ENCODE data around the gene EEFSEC.

Gene EEFSEC

DNA sequence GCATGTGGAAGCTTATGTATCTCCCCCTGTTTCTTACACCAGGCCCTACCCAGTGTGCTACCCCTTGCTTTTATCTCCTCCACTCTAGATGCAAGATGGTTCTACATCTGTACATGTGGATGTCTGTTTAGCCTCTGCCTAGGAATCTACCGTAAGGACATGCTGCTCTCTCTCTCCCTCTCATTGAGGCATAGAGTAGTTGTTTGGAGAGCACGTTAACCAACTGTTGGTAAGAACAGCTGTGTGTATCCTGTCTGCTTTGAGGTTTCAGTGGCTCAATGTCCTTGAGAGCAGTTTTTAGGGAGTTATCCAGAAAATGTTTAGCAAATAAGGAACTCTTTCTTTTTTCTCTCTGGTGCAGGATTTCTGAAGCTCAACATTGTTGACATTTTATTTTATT is 160.7 kb downstream of the EEFSEC start:
- Mint-ChIP-seq H3K27me3 (ENCODE audit: low read depth) (peaks cover 3% of the 10 kb centered on the region), H3K4me3 (no peak overlapping the region), H3K9me3 (no peaks in the 10 kb centered on the region), H3K27ac (peak overlapping the region in 2 of 3 experiments; percentile 22 to 35), H3K36me3 (ENCODE audit: low read depth) (no peaks in the 10 kb centered on the region), H3K4me1 (peaks cover 48% of the 10 kb centered on the region)
- TF ChIP-seq, protein P1, sequence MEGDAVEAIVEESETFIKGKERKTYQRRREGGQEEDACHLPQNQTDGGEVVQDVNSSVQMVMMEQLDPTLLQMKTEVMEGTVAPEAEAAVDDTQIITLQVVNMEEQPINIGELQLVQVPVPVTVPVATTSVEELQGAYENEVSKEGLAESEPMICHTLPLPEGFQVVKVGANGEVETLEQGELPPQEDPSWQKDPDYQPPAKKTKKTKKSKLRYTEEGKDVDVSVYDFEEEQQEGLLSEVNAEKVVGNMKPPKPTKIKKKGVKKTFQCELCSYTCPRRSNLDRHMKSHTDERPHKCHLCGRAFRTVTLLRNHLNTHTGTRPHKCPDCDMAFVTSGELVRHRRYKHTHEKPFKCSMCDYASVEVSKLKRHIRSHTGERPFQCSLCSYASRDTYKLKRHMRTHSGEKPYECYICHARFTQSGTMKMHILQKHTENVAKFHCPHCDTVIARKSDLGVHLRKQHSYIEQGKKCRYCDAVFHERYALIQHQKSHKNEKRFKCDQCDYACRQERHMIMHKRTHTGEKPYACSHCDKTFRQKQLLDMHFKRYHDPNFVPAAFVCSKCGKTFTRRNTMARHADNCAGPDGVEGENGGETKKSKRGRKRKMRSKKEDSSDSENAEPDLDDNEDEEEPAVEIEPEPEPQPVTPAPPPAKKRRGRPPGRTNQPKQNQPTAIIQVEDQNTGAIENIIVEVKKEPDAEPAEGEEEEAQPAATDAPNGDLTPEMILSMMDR (IDR thresholded peaks at IDR 0.05; ENCODE audit: unreplicated experiment in 3 of 3), result no peak

DNA sequence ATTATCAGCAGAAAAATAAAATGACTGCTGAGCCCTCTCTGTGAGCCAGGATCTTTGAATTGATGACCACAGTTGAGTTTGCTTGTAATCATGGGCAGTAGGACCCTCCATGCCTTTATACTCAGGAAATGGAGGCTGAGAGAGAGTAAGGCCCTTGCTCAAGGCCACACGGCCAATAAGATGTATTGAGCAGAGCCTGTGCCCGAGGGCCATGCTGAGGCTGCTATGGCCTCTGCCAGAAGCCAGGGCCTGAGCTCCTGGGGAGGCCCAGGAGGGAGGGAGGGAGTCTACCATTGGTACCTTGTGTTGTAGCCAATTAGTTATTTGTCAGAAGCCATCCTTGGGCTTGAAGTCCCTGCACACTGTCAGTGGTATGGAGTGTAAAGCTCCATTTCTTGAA is 162.0 kb downstream of the EEFSEC start:
- no peaks in the 10 kb centered on the region for H3K9me3 Mint-ChIP-seq
- peak overlapping the region in 2 of 3 experiments; percentile 23 to 85 for H3K27ac Mint-ChIP-seq
- H3K36me3 Mint-ChIP-seq (ENCODE audit: low read depth), result no peaks in the 10 kb centered on the region
- no peak overlapping the region for H3K4me3 Mint-ChIP-seq
- H3K27me3 Mint-ChIP-seq (ENCODE audit: low read depth), result peaks cover 3% of the 10 kb centered on the region
- H3K4me1 Mint-ChIP-seq, result peaks cover 43% of the 10 kb centered on the region
- TF ChIP-seq, protein P1 (IDR thresholded peaks at IDR 0.05; ENCODE audit: unreplicated experiment in 3 of 3), result no peak

DNA sequence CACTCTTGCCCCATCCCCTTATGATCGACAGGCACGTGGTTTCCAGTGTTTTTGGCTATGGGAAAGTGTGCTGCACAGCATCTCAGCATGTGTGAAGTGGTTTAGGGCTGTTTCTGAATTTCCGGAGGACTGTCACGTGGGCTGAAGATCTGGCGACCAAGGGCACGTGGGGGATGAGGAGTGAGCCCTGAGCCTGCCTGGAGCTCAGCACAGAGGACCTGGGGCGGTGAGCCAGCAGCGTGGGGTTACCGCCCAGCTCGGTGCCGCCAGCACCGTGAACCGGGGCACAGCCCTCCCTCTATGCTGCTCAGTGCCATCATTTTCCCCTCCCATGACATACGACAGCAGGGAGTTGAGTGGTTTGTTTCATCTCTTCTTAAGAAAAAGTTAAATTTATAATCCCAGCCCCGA is 163.2 kb downstream of the EEFSEC start:
- H3K4me3 Mint-ChIP-seq, result no peak overlapping the region
- H3K4me1 Mint-ChIP-seq, result peaks cover 50% of the 10 kb centered on the region
- H3K9me3 Mint-ChIP-seq, result no peaks in the 10 kb centered on the region
- no peaks in the 10 kb centered on the region for H3K36me3 Mint-ChIP-seq (ENCODE audit: low read depth)
- TF ChIP-seq, protein P1 (IDR thresholded peaks at IDR 0.05; ENCODE audit: unreplicated experiment in 3 of 3), result no peak
- peak overlapping the region; percentile 81 to 86 (median 85) for H3K27ac Mint-ChIP-seq
- H3K27me3 Mint-ChIP-seq (ENCODE audit: low read depth), result peaks cover 3% of the 10 kb centered on the region

DNA sequence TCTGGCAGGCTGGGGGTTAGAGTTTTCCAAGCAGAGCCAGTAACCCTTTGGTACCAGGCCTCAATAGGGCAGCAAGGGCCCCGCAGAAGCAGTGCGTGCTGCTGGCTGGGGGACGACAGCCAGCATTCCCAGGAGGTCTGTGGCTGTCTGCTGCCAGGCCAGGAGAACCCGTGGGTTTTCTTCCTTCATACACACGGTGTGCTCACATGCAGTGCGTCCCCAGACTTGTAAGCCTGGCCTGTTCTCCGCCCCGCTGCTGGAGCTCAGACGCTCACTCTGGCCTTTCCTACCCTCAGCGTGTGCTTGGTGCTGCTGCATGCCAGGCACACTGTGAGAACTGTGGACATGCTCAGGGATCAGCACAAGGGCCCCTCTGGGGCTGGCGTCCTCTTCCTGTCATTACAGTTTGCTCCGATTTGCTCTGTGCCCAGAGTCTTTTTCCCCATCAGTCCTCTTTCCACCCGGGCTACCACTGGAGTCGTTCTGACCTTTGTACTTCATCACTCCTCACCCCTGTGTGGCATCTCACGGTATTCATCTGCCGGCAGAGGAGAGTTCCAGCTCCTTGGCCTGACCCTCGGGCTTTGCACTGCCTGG is 163.9 kb downstream of the EEFSEC start:
- TF ChIP-seq, protein P1 (IDR thresholded peaks at IDR 0.05; ENCODE audit: unreplicated experiment in 3 of 3), result no peak

GRCh38 chr3:128317698-128318231 is 164.5 kb downstream of the EEFSEC start:
- peaks cover 50% of the 10 kb centered on the region for H3K4me1 Mint-ChIP-seq
- H3K27me3 Mint-ChIP-seq (ENCODE audit: low read depth), result no peaks in the 10 kb centered on the region
- peak overlapping the region; percentile 81 to 86 (median 85) for H3K27ac Mint-ChIP-seq
- TF ChIP-seq, protein P1 (IDR thresholded peaks at IDR 0.05; ENCODE audit: unreplicated experiment in 3 of 3), result no peak
- H3K36me3 Mint-ChIP-seq (ENCODE audit: low read depth), result no peaks in the 10 kb centered on the region
- H3K9me3 Mint-ChIP-seq, result no peaks in the 10 kb centered on the region
- no peak overlapping the region for H3K4me3 Mint-ChIP-seq

More for the DNA sequence above, 163.9 kb downstream of the EEFSEC start:
- Mint-ChIP-seq H3K27ac (peak overlapping the region; percentile 81 to 86 (median 85)), H3K9me3 (no peaks in the 10 kb centered on the region), H3K27me3 (ENCODE audit: low read depth) (no peaks in the 10 kb centered on the region), H3K4me3 (no peak overlapping the region), H3K36me3 (ENCODE audit: low read depth) (no peaks in the 10 kb centered on the region), H3K4me1 (peaks cover 50% of the 10 kb centered on the region)

All from nephron (organoid).